ENCODE measurements around the gene FAM3A.

Gene FAM3A

GRCh38 chrX:154477891-154478477 is 38.0 kb downstream of the FAM3A start:
- no peak for DNase-seq

DNA sequence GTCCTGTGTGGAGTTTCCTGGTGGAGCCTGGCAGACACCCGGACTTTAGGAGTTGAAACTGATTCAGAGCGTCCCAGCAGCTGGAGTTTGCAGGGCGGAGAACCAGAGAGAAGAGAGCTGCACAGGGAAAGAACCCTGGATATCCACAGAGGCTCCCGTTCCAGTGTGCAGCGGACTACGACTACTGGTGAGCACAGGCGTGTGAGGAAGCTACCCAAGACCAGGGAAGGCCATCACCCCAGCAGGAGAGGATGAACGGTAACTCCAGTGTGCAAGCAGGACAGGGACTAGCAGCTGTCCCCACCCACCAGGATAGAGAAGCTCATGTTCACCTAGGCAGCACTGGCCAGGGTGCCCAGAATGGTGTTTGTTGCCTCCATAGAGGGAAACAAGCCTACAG is 39.2 kb downstream of the FAM3A start:
- DNase-seq, result no peak

DNA sequence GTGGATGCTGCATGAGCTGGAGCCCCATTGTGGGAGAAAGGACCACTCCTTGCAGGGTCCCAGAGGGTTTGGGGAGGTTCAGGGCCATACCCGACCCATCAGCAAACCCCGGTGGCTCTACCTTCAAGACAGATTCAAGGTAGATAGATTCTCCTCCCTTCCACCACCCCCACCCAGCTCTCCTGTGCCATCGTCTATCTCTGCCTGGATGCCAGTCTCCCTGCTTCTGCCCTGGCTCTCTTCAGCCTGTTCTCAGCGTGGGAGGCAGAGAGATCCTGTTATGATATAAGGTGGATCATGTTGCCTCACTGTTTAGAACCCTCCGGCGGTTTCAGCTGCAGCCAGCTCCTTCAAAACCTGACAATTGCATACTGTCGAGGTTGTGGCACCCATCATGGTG is 42.3 kb downstream of the FAM3A start:
- no peak for DNase-seq

GRCh38 chrX:154472685-154473632 is 43.1 kb downstream of the FAM3A start:
- DNase-seq, result no peak

DNA sequence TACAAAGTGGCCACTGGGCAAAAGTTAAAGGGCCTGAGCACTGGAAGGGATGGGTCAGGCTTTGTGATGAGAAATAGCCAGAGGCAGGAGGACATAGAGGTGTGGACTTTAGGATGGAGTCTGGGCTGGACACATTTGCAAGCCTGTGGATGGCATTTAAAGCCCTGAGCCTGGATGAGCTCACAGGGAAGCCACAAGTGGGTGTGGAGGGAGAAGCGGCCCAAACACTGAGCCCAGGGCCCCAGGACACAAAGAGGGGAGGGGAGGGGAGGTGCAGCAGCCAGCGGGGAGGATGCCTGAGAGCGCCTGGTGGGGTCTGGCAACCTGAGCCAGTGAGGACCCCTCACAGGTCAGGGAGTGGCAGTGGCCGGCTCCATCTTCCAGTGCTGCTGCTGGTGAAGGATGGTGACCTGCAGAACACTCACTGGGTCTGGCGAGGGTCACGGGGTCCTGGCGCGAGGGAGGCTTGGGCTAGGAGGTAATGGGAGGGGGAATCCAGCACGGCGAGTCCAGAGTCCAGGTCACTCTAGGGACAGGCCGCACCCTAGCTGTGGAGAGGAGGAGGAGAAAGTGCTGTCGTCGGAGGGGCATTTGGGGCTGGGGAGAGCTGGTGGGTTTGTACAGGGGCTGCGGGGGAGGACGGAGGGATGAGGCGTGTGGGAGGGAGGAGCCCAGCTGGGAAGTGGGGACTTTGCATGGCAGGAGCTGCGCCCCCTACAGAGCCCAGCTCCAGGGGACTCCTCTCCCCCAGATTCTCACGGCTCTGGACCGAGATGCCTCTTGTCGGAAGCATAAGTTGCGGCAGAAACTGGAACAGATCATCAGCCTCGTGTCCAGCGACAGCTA is 44.0 kb downstream of the FAM3A start:
- DNase-seq, result no peak

- DNase-seq, result no peak
Measured at GRCh38 chrX:154470914-154471568, 45.0 kb downstream of the FAM3A start.

DNA sequence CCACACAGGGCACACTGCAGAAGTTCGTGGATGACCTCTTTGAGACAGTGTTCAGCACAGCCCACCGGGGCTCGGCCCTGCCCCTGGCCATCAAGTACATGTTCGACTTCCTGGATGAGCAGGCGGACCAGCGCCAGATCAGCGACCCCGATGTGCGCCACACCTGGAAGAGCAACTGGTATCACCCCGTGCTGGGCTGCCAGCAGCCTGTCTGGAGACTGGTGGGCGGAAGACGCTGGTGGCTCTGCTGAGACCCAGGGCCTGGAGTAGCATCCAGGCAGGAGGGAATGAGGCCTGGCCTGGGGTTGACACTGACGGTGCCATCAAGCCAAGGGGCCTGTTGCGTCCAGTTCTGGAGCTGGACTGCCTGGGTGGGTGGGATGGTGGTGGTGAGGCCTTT is 45.6 kb downstream of the FAM3A start:
- no peak for DNase-seq

GRCh38 chrX:154469880-154470279 is 46.2 kb downstream of the FAM3A start:
- no peak for DNase-seq

GRCh38 chrX:154469114-154469513 is 46.9 kb downstream of the FAM3A start:
- DNase-seq, result no peak

GRCh38 chrX:154468217-154468616 is 47.8 kb downstream of the FAM3A start:
- DNase-seq, result no peak

- no peak for DNase-seq
Measured at GRCh38 chrX:154467556-154467955, 48.5 kb downstream of the FAM3A start.

DNA sequence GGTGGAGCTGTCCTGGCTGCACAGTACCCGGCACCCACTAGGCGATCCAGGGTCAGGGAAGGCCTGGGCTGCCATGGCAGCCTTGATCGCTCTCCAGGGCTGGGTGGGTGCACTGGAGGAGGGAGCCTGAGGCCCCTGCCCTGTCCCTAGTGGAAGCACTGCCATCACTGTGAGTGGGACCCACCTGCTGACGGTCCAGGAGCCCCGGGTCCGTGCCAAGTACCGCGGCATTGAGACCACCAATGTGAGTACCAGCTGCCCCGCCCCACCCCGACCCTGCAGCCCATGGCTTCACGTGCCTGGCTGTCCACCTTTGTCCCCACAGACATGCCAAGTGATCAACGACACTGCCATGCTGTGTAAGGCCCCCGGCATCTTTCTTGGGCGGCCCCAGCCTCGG is 49.1 kb downstream of the FAM3A start:
- DNase-seq, result no peak

DNA sequence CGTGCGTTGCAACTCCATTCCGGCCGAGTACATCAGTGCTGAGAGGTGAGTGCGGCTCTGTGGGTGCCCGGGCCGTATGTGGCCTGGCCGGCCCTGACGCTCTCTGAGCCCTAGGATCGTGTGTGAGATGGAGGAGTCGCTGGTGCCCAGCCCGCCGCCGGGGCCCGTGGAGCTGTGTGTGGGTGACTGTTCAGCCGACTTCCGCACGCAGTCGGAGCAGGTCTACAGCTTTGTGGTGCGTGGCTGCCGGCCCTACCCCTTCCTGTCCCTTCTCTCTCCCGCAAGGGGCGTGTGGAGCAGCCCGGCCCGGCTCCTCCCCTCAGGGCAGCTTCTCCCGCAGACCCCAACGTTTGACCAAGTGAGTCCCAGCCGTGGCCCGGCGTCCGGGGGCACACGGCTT is 50.0 kb downstream of the FAM3A start:
- DNase-seq, result no peak

GRCh38 chrX:154465601-154466000 is 50.4 kb downstream of the FAM3A start:
- DNase-seq, result no peak

DNA sequence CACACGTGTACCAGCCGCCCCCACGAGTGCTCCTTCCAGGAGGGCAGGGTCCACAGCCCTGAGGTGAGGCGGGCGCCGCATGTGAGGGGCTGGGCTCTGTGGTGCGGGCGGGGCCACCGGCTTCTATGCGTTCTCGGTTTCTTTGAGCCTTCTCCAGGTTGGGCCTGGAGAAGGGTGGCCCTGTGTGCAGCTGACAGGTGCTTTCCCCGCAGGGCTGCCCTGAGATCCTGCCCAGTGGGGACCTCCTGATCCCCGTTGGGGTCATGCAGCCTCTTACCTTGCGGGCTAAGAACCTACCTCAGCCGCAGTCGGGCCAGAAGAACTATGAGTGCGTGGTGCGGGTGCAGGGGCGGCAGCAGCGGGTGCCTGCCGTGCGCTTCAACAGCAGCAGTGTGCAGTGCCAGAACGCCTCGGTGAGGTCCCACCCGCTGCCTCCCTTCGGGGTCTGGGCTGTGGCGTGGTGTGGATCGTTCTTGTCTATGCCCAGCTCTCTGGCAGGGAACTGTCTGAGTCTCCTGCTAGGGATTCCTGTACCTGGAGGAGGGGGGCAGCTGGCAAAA is 51.1 kb downstream of the FAM3A start:
- no peak for DNase-seq

DNA sequence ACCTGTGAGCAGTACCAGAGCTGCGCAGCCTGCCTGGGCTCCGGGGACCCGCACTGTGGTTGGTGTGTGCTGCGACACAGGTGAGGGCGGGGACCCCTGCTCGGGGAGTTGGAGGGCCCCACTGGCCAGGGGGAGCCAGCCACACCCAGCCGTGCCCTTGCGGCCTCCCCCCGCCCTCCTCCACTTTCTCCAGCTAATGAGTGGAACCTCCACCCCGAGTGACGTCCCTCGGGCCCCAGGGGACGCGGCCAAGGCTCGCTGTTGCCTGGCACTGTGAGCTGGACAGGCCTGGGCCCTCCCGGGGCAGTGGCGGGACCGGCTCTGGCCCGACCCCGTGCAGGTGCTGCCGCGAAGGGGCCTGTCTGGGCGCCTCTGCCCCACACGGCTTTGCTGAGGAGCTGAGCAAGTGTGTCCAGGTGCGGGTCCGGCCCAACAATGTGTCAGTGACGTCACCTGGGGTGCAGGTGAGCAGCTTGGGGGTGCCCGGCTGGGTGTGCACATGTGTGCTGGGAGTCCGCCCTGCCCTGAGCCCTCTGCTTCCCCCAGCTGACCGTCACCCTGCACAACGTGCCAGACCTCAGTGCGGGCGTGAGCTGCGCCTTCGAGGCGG is 52.3 kb downstream of the FAM3A start:
- DNase-seq, result no peak

DNA sequence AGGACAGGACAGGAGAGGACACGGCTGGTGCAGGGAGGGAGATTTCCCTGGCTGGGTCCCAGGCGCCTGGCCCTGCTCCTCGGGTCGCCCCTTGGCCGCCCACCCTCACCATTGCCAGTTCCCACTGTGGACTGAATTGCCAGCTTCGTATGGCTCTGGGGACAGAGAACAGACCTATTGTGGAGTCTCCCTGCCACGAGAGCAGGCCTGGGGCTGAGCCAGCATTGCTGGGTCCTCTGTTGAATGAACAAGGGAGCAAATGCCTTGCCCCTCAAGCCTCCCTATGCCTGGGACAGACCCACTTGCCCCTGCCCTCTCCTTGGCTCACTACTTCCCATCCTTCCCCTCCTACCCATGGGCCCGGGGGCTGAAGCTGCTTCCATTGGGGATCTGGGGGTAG is 53.6 kb downstream of the FAM3A start:
- no peak for DNase-seq

GRCh38 chrX:154460326-154460725 is 55.7 kb downstream of the FAM3A start:
- no peak for DNase-seq

DNA sequence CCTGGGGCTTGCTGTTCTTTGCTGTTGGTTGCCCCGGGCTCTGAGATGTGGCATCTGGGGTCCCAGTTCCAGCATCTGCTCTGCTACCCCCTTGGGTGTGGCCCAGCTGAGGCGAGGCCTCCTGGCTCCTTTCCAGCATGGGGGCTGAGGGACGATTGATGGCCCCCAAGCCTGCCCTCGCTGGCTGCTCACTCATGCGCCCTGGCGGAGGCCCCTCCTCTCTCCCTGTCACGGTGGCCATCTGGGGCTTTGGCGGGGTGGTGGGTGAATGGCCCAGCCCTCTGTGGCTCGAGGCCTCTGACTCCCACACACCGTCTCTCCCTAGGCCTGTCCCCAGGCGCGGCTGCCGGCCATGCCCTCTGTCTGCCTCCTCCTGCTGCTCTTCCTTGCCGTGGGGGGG is 56.2 kb downstream of the FAM3A start:
- no peak for DNase-seq

GRCh38 chrX:154458954-154459778 is 56.9 kb downstream of the FAM3A start:
- peak in 1 of 2 experiments; percentile 19 for DNase-seq
